ENCODE measurements around the gene MED27. TPM values are rescaled to one million over a fixed set of nuclear protein-coding genes. Genes with fewer than 3 reads are reported as not detected.

MED27 gene
- total RNA-seq, 2 experiments from 2014 or later = 32.5 TPM

GRCh38 chr9:132077881-132078698 is 1.6 kb downstream of the MED27 start:
- ChIA-PET POLR2A (interaction anchor here (1.1 kb wide), 1 partner anchor 10 kb away, joined by 7 read pairs; no protein-coding TSS in a partner anchor), CTCF (interaction anchor here (0.6 to 1.8 kb wide), 3 partner anchors 92 to 159 kb away, joined by 3 to 5 read pairs (median 5); no protein-coding TSS in a partner anchor)
- Mint-ChIP-seq H3K27ac (peak overlapping the region; percentile 88), H3K4me3 (peak overlapping the region; percentile 89), H3K27me3 (no peaks in the 10 kb centered on the region), H3K36me3 (ENCODE audit: low read depth) (peaks cover 21% of the 10 kb centered on the region), H3K4me1 (ENCODE audit: low read depth) (peaks cover 55% of the 10 kb centered on the region), H3K9me3 (no peaks in the 10 kb centered on the region)
- TF ChIP-seq CTCF (IDR thresholded peaks at IDR 0.05) = no peak
- DNase-seq (peak; percentile 66), ATAC-seq (no peak)
- intact Hi-C loops (cut with micrococcal nuclease) = no loop called here

- TF ChIP-seq CTCF (IDR thresholded peaks at IDR 0.05) = no peak
- ATAC-seq = no peak
- no peaks in the 10 kb centered on the region for H3K9me3 Mint-ChIP-seq
- DNase-seq = no peak
- peaks cover 29% of the 10 kb centered on the region for H3K36me3 Mint-ChIP-seq (ENCODE audit: low read depth)
- peak overlapping the region; percentile 64 for H3K27ac Mint-ChIP-seq
- POLR2A ChIA-PET = no interaction called here
- no peaks in the 10 kb centered on the region for H3K27me3 Mint-ChIP-seq
- CTCF ChIA-PET = interaction anchor here (0.9 to 1.7 kb wide), 2 partner anchors 8 to 164 kb away, joined by 3 to 4 read pairs; no protein-coding TSS in a partner anchor
- H3K4me1 Mint-ChIP-seq (ENCODE audit: low read depth) = peaks cover 70% of the 10 kb centered on the region
- no peak overlapping the region for H3K4me3 Mint-ChIP-seq
- intact Hi-C loops (cut with micrococcal nuclease) = no loop called here
Observed at GRCh38 chr9:132075853-132076252, 3.8 kb downstream of the MED27 start.

- CTCF ChIA-PET = no interaction called here
- Mint-ChIP-seq H3K36me3 (ENCODE audit: low read depth) (peaks cover 29% of the 10 kb centered on the region), H3K27ac (no peak overlapping the region), H3K27me3 (no peaks in the 10 kb centered on the region), H3K4me1 (ENCODE audit: low read depth) (peaks cover 65% of the 10 kb centered on the region), H3K9me3 (no peaks in the 10 kb centered on the region), H3K4me3 (no peak overlapping the region)
- POLR2A ChIA-PET = no interaction called here
- no peak for TF ChIP-seq CTCF (IDR thresholded peaks at IDR 0.05)
- ATAC-seq (no peak), DNase-seq (no peak)
- intact Hi-C loops (cut with micrococcal nuclease) = no loop called here
Observed at GRCh38 chr9:132074736-132075135, 4.9 kb downstream of the MED27 start.

GRCh38 chr9:132071847-132072507 is 7.7 kb downstream of the MED27 start:
- intact Hi-C loops (cut with micrococcal nuclease) = no loop called here
- no peak overlapping the region for H3K27ac Mint-ChIP-seq
- H3K4me1 Mint-ChIP-seq (ENCODE audit: low read depth) = peaks cover 52% of the 10 kb centered on the region
- DNase-seq = no peak
- no peak for TF ChIP-seq CTCF (IDR thresholded peaks at IDR 0.05)
- H3K27me3 Mint-ChIP-seq = no peaks in the 10 kb centered on the region
- H3K9me3 Mint-ChIP-seq = no peaks in the 10 kb centered on the region
- no peak for ATAC-seq
- no peak overlapping the region for H3K4me3 Mint-ChIP-seq
- H3K36me3 Mint-ChIP-seq (ENCODE audit: low read depth) = peaks cover 22% of the 10 kb centered on the region
- ChIA-PET POLR2A (no interaction called here), CTCF (interaction anchor here (1.2 kb wide), 1 partner anchor 98 kb away, joined by 3 read pairs; no protein-coding TSS in a partner anchor)
